ENCODE results near the gene SLC9A5. TPM values are rescaled to one million over a fixed set of nuclear protein-coding genes. Genes with fewer than 3 reads are reported as not detected.

The SLC9A5 gene
- total RNA-seq, 1 experiment from 2014 or later: 1.1 TPM

- H3K4me2 ChIP-seq (ENCODE audit: low read length): no peak overlapping the region
- H3K27me3 ChIP-seq (ENCODE audit: low read length): no peaks in the 10 kb centered on the region
- H3K9me3 ChIP-seq (ENCODE audit: low read length): no peaks in the 10 kb centered on the region
- ChIA-PET CTCF (no interaction called here), POLR2A (ENCODE audit: unreplicated experiment) (no interaction called here)
- H3K36me3 ChIP-seq (ENCODE audit: low read depth, low read length): peaks cover 20% of the 10 kb centered on the region
- H3K4me3 ChIP-seq (ENCODE audit: low read length): no peak overlapping the region
- peaks cover 27% of the 10 kb centered on the region for H3K4me1 ChIP-seq (ENCODE audit: insufficient read depth, low read length)
- no peak for DNase-seq
- no peak overlapping the region for H3K9ac ChIP-seq (ENCODE audit: low read length)
- H3F3A ChIP-seq (ENCODE audit: low read length, unreplicated experiment): peaks cover 9% of the 10 kb centered on the region
- intact Hi-C loops (cut with micrococcal nuclease): no loop called here
- TF ChIP-seq EZH2 (IDR thresholded peaks at IDR 0.05; ENCODE audit: low read length, unreplicated experiment) (no peak), EZH2phosphoT487 (IDR thresholded peaks at IDR 0.05; ENCODE audit: borderline replicate concordance, low read length) (no peak)
- TF ChIP-seq, protein P1, sequence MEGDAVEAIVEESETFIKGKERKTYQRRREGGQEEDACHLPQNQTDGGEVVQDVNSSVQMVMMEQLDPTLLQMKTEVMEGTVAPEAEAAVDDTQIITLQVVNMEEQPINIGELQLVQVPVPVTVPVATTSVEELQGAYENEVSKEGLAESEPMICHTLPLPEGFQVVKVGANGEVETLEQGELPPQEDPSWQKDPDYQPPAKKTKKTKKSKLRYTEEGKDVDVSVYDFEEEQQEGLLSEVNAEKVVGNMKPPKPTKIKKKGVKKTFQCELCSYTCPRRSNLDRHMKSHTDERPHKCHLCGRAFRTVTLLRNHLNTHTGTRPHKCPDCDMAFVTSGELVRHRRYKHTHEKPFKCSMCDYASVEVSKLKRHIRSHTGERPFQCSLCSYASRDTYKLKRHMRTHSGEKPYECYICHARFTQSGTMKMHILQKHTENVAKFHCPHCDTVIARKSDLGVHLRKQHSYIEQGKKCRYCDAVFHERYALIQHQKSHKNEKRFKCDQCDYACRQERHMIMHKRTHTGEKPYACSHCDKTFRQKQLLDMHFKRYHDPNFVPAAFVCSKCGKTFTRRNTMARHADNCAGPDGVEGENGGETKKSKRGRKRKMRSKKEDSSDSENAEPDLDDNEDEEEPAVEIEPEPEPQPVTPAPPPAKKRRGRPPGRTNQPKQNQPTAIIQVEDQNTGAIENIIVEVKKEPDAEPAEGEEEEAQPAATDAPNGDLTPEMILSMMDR (conservative IDR thresholded peaks at IDR 0.05; ENCODE audit: low read depth, low read length): no peak
- H4K20me1 ChIP-seq (ENCODE audit: low read length): no peaks in the 10 kb centered on the region
- ATAC-seq: no peak
- no peak overlapping the region for H3K27ac ChIP-seq (ENCODE audit: low read length)
- BruUV-seq (replicated peaks): no TSS peak
- H3K9me2 ChIP-seq (replicated peaks; ENCODE audit: low read length): no peaks in the 10 kb centered on the region
- H3K79me2 ChIP-seq (ENCODE audit: low read length): peaks cover 29% of the 10 kb centered on the region
- H2AFZ ChIP-seq (ENCODE audit: low read length): no peak overlapping the region
Observed at GRCh38 chr16:67238278-67238575, 10.6 kb upstream of the SLC9A5 start.

DNA sequence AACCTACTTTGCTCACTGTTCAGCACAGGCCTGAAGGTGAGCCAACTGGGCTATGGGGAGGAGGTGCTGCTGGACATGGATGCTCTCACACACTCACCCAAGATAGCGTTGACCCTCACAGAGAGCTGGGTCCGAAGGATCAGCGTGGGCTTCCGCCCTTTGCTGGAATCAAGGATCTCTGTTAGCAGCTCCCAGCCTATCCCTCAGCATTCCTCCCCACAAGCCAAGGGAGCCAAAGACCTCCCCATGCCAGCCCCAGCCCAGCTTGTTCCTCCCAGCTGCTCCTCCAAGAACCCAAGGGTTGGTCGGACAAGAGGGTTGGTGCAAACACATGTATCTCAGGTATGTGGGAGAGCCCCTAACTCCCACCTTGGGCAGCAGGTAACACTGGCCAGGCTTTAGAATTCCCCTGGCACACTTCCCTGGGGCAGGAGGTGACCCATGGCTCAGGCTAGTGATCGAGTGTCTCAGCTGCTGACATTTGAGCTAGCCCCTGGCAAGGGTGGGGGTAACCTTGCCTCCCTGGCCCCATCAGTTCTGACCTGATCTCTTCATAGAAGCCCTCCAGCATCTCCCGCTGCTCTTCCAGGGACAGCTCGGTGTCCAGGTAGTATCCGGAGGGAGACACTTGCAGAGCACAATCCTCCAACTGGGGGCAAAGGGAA, 9.8 kb upstream of the SLC9A5 start:
- no peak overlapping the region for H3K9ac ChIP-seq (ENCODE audit: low read length)
- H3K4me2 ChIP-seq (ENCODE audit: low read length): no peak overlapping the region
- H3K4me1 ChIP-seq (ENCODE audit: insufficient read depth, low read length): peaks cover 34% of the 10 kb centered on the region
- peaks cover 20% of the 10 kb centered on the region for H3K36me3 ChIP-seq (ENCODE audit: low read depth, low read length)
- no peaks in the 10 kb centered on the region for H3K9me2 ChIP-seq (replicated peaks; ENCODE audit: low read length)
- DNase-seq: no peak
- ATAC-seq: no peak
- no peak overlapping the region for H3K27ac ChIP-seq (ENCODE audit: low read length)
- ChIA-PET CTCF (interaction anchor here (0.5 kb wide), 1 partner anchor 1123 kb away, joined by 3 read pairs; no protein-coding TSS in a partner anchor), POLR2A (ENCODE audit: unreplicated experiment) (interaction anchor here (0.7 kb wide), 1 partner anchor 20 kb away, joined by 3 read pairs; no protein-coding TSS in a partner anchor)
- H3F3A ChIP-seq (ENCODE audit: low read length, unreplicated experiment): peaks cover 9% of the 10 kb centered on the region
- BruUV-seq (replicated peaks): no TSS peak
- no peaks in the 10 kb centered on the region for H3K27me3 ChIP-seq (ENCODE audit: low read length)
- no peak overlapping the region for H2AFZ ChIP-seq (ENCODE audit: low read length)
- H3K79me2 ChIP-seq (ENCODE audit: low read length): peaks cover 36% of the 10 kb centered on the region
- no peaks in the 10 kb centered on the region for H4K20me1 ChIP-seq (ENCODE audit: low read length)
- no peaks in the 10 kb centered on the region for H3K9me3 ChIP-seq (ENCODE audit: low read length)
- TF ChIP-seq EZH2 (IDR thresholded peaks at IDR 0.05; ENCODE audit: low read length, unreplicated experiment) (no peak), EZH2phosphoT487 (IDR thresholded peaks at IDR 0.05; ENCODE audit: borderline replicate concordance, low read length) (no peak)
- TF ChIP-seq, protein P1 (conservative IDR thresholded peaks at IDR 0.05; ENCODE audit: low read depth, low read length): no peak
- intact Hi-C loops (cut with micrococcal nuclease): no loop called here
- H3K4me3 ChIP-seq (ENCODE audit: low read length): no peak overlapping the region

DNA sequence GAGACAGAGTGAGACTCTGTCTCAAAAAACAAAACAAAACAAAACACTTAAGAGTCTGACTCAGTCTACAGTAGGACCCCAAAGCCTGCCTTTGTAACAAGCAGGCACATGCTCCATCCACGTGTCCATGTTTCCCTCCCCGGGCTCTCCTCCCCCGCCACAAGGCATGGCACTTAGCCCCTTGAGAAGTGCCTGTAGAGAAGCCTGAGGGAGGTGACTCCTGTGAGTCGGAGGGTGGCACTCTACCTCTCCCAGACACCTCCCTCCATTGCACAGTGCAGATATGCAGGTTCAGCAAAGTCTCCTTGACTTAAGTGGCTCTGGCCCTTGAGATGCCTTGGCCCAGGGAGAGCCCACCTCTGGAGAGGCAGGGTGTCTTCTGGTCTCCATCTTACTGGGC, 8.3 kb upstream of the SLC9A5 start:
- no TSS peak for BruUV-seq (replicated peaks)
- TF ChIP-seq, protein P1 (conservative IDR thresholded peaks at IDR 0.05; ENCODE audit: low read depth, low read length): no peak
- TF ChIP-seq EZH2phosphoT487 (IDR thresholded peaks at IDR 0.05; ENCODE audit: borderline replicate concordance, low read length) (no peak), EZH2 (IDR thresholded peaks at IDR 0.05; ENCODE audit: low read length, unreplicated experiment) (no peak)
- Histone ChIP-seq H3K27me3 (ENCODE audit: low read length) (no peaks in the 10 kb centered on the region), H3K4me3 (ENCODE audit: low read length) (no peak overlapping the region), H4K20me1 (ENCODE audit: low read length) (no peaks in the 10 kb centered on the region), H3F3A (ENCODE audit: low read length, unreplicated experiment) (peaks cover 15% of the 10 kb centered on the region), H3K9me2 (replicated peaks; ENCODE audit: low read length) (no peaks in the 10 kb centered on the region), H3K9me3 (ENCODE audit: low read length) (no peaks in the 10 kb centered on the region), H3K27ac (ENCODE audit: low read length) (peak overlapping the region; percentile 99), H3K4me2 (ENCODE audit: low read length) (peak overlapping the region; percentile 54; the same call in 1 of the 2 replicates), H3K36me3 (ENCODE audit: low read depth, low read length) (peaks cover 19% of the 10 kb centered on the region), H3K79me2 (ENCODE audit: low read length) (peaks cover 50% of the 10 kb centered on the region), H3K9ac (ENCODE audit: low read length) (peak overlapping the region; percentile 34; the same call in 1 of the 2 replicates), H2AFZ (ENCODE audit: low read length) (no peak overlapping the region), H3K4me1 (ENCODE audit: insufficient read depth, low read length) (peaks cover 50% of the 10 kb centered on the region)
- ATAC-seq (no peak), DNase-seq (peak; percentile 19)
- ChIA-PET POLR2A (ENCODE audit: unreplicated experiment) (no interaction called here), CTCF (no interaction called here)
- intact Hi-C loops (cut with micrococcal nuclease): loop anchor here (10.0 kb wide), 1 partner anchor 46 kb away; the partner anchor contains the start of genes E2F4, ELMO3 and EXOC3L1

Data from PC-3 (cell line).